Activated CD4-positive, alpha-beta T cell treated with anti-CD3 and anti-CD28 coated beads, Interleukin-10, Interleukin-2, amounts not matched to agents 100 ng/mL and 50 ng/mL, durations not matched to agents 16 hours and 8 hours (primary cell): ENCODE data around the gene MESP2.

Source experiments
- DNase-seq: peaks from one replicate; pipeline ENCODE4 v3.0.0-alpha.2; 2020

MESP2 gene

GRCh38 chr15:89803941-89804800, 28.0 kb downstream of the MESP2 start:
- DNase-seq = no peak

- no peak for DNase-seq
Observed at GRCh38 chr15:89805241-89806209, 29.4 kb downstream of the MESP2 start.

- DNase-seq = no peak
Observed at GRCh38 chr15:89806210-89806558, 30.1 kb downstream of the MESP2 start.

GRCh38 chr15:89806559-89807550, 30.7 kb downstream of the MESP2 start:
- DNase-seq = no peak

GRCh38 chr15:89807689-89808088, 31.6 kb downstream of the MESP2 start:
- DNase-seq = no peak

GRCh38 chr15:89808160-89808870, 32.2 kb downstream of the MESP2 start:
- DNase-seq = no peak

- no peak for DNase-seq
Observed at GRCh38 chr15:89809093-89809786, 33.1 kb downstream of the MESP2 start.

GRCh38 chr15:89809787-89810148, 33.6 kb downstream of the MESP2 start:
- DNase-seq = no peak

- DNase-seq = no peak
Observed at GRCh38 chr15:89810837-89811236, 34.7 kb downstream of the MESP2 start.

- DNase-seq = no peak
Observed at GRCh38 chr15:89812011-89812846, 36.1 kb downstream of the MESP2 start.

- no peak for DNase-seq
Observed at GRCh38 chr15:89812847-89813320, 36.8 kb downstream of the MESP2 start.

- no peak for DNase-seq
Observed at GRCh38 chr15:89813381-89814111, 37.4 kb downstream of the MESP2 start.

- no peak for DNase-seq
Observed at GRCh38 chr15:89814112-89814742, 38.1 kb downstream of the MESP2 start.

GRCh38 chr15:89815769-89816168, 39.6 kb downstream of the MESP2 start:
- DNase-seq = no peak

GRCh38 chr15:89817701-89818280, 41.7 kb downstream of the MESP2 start:
- no peak for DNase-seq

- no peak for DNase-seq
Observed at GRCh38 chr15:89818287-89818686, 42.2 kb downstream of the MESP2 start.

- DNase-seq = no peak
Observed at GRCh38 chr15:89820666-89821611, 44.8 kb downstream of the MESP2 start.
